ENCODE data around the gene CLEC4F.
"Not testable (repeated sequence)": the region's sequence is repeated elsewhere in the genome, so short reads cannot be mapped to it uniquely, and the experiment has no call there.

CLEC4F gene

GRCh38 chr2:70823249-70823648, 2.9 kb upstream of the CLEC4F start:
- no peak for DNase-seq

- no peak for DNase-seq
Observed at GRCh38 chr2:70822843-70823242, 2.4 kb upstream of the CLEC4F start.

GRCh38 chr2:70817284-70817954, 3.0 kb downstream of the CLEC4F start:
- no peak for DNase-seq

GRCh38 chr2:70816726-70817125, 3.7 kb downstream of the CLEC4F start:
- no peak for DNase-seq

- no peak for DNase-seq
Observed at GRCh38 chr2:70808983-70809958, 11.1 kb downstream of the CLEC4F start.

GRCh38 chr2:70807828-70808118, 12.6 kb downstream of the CLEC4F start:
- no peak for DNase-seq

- no peak for DNase-seq
Observed at GRCh38 chr2:70807102-70807827, 13.1 kb downstream of the CLEC4F start.

GRCh38 chr2:70806620-70807019, 13.8 kb downstream of the CLEC4F start:
- no peak for DNase-seq

- peak; percentile 29 for DNase-seq
Observed at GRCh38 chr2:70806013-70806412, 14.4 kb downstream of the CLEC4F start.

- DNase-seq, result no peak
Observed at GRCh38 chr2:70801607-70802263, 18.7 kb downstream of the CLEC4F start.

- DNase-seq, result no peak
Observed at GRCh38 chr2:70799706-70800105, 20.7 kb downstream of the CLEC4F start.

- DNase-seq, result not testable (repeated sequence)
Observed at GRCh38 chr2:70797996-70798395, 22.4 kb downstream of the CLEC4F start.

GRCh38 chr2:70797506-70797905, 22.9 kb downstream of the CLEC4F start:
- DNase-seq, result no peak

GRCh38 chr2:70796262-70796661, 24.1 kb downstream of the CLEC4F start:
- DNase-seq, result no peak

- DNase-seq, result no peak
Observed at GRCh38 chr2:70795164-70795995, 25.0 kb downstream of the CLEC4F start.

GRCh38 chr2:70793450-70793849, 26.9 kb downstream of the CLEC4F start:
- DNase-seq, result no peak

GRCh38 chr2:70790136-70790828, 30.1 kb downstream of the CLEC4F start, which contains the start of gene FIGLA:
Gene FIGLA (minus strand): TSS chr2:70790643. CDS start chr2:70790638, 5 bp downstream.
- DNase-seq, result no peak

- DNase-seq, result peak; percentile 32
Observed at GRCh38 chr2:70789304-70790135, 30.9 kb downstream of the CLEC4F start.

- DNase-seq, result no peak
Observed at GRCh38 chr2:70785137-70785911, 35.1 kb downstream of the CLEC4F start.

- DNase-seq, result no peak
Observed at GRCh38 chr2:70784320-70784719, 36.1 kb downstream of the CLEC4F start.

All from NCI-H2029 treated with DMSO at 0.1 percent for 48 hours (cell line).